ENCODE measurements around the gene PHLDB1.
"Not testable (repeated sequence)": the region's sequence is repeated elsewhere in the genome, so short reads cannot be mapped to it uniquely, and the experiment has no call there.

PHLDB1 gene

GRCh38 chr11:118605116-118605867 is 2.1 kb upstream of the PHLDB1 start:
- no peak for DNase-seq (ENCODE audit: low read depth in 2 of 2)

DNA sequence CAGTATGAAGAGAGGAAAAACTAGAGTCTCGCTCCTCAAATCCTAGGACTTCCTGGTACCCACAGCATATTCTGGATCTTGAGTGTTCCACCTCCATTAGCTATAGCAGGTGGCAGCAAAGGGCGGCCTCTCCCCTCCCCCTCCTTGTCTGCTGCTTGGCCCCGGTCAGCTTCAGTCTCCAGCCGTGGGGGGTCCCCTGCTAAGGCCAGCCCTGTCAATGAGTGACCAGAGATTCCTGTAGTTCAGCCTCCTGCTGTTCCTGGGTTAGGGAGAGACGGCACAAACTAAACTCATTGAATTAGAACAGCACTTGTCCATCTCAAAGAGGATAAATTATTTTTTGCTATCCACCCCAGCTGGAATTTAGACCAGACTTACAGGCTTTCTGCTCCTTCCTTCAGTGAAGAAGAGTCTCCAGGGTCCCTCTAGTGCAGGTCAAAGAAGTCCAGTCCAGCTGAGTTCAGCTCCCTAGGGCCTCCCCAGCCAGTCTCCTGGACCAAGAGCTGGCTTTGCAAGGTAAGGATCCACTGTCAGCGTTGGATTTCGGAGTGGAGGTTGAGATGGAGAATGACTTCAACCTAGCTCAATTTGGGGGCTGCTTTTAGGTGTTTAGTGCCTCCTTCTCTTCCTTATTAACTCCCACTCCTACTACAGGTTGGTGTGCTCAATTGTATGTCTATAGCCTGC is 1.1 kb upstream of the PHLDB1 start:
- DNase-seq (ENCODE audit: low read depth in 2 of 2): no peak

- no peak for DNase-seq (ENCODE audit: low read depth in 2 of 2)
These were observed 579 bp upstream of the PHLDB1 start for GRCh38 chr11:118606844-118607228.

DNA sequence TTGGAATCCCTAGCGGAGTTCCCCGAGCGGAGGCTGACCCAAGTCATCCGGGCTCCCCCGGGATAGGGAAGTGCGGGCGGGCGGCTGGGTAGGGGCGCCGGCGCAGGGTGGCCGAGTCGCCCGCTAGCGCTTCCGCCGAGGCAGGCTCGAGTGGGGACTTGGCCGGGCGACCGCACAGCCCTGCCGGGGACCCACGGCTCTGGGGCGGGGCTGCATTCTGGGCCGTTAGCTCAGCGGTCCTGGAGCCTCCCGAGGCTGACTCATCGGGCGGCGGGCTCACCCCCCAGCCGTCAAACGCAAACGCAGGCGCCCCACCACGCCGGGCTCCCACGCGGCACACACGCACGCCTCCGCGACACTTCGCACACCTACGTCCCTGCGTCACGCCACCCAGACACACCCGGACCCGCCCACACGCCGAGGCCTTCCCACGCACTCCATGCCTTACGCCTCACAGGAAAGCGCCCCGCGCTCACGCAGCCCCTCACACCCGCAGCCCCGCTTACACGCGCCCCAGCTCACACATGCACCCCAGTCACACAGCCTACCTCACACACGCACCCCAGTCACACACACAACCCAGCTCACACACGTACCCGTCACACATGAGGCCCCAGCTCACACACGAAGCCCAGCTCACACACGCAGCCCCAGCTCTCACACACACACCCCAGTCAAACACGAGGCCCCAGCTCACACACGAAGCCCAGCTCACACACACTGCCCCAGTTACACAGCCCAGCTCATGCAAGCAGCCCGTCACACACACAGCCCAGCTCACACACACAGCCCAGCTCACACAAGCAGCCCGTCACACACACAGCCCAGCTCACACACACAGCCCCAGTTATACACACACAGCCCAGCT is 1.2 kb downstream of the PHLDB1 start:
- DNase-seq (ENCODE audit: low read depth in 2 of 2): peak; percentile 40 to 43

- peak in 1 of 2 experiments; percentile 10 for DNase-seq (ENCODE audit: low read depth in 2 of 2)
These were observed 2.2 kb downstream of the PHLDB1 start for GRCh38 chr11:118609380-118610224.

DNA sequence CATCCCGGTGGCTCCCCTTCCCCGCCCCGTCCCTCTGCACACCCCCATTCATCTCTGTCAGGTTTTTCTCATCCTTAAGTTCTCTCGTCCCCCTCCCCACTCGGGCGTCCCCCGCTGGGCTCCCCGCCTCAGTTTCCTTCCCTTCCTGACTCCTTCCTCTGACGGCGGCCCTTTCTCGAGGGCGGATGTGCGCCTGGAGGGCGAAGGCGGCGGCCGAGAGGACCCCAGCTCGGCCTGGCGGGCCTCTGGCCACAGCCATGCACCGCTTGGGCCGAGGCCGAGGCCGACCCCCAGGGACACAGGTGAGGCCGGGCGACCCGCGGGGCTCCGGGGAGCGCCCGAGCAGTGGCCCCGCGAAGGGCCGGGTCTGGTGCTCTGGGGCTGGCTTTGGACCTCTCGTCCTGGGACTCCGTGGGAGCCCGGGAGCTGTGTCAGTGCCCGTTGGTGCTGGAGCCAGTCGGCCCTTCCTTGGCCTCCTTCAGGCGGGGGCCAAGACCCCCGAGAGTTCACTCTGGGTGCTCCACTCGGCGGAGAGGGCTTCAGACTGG is 2.9 kb downstream of the PHLDB1 start:
- DNase-seq (ENCODE audit: low read depth in 2 of 2): no peak

DNA sequence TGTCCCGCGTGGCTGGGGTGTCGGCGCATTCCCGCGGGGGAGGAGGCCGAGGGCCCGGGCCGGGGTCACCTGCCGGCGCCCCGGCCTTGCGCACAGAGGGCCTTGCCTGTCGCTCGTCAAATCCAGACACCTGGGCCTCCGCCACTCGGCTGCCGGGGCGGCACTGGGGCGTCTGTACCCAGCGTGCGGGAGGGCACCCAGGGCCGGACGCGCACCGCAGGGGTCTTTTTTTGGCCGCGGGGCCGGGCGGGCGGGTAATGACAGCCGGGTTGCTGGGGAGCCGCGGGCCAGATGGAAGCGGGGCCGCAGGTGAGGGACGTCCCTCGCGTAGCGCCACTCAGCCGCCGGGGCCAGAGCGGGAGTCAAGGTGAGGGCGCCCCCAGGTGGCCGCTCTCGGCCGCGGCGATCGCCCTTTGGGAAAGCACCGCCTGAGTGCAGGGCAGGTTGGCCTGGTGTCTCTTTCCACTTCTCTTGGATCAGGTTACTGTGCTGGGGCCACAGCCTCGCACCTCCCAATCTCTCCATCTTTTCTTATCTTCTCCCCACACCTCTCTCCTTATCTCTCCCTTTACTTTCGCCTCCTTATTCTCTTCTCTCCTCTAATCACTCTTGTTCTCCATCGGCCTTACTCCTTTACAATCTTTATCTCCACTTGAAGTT is 3.5 kb downstream of the PHLDB1 start:
- peak; percentile 63 to 83 for DNase-seq (ENCODE audit: low read depth in 2 of 2)

DNA sequence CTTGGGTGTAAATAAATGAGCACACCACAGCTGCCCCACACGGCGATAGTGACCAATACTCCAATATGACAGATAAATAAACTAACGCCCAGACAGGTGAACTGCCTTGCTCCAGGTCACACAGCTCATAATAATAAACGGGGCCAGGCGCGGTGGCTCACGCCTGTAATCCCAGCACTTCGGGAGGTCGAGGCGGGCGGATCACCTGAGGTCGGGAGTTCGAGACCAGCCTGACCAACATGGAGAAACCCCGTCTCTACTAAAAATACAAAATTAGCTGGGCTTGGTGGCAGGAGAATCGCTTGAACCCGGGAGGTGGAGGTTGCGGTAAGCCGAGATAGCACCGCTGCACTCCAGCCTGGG is 4.0 kb downstream of the PHLDB1 start:
- DNase-seq (ENCODE audit: low read depth in 2 of 2): not testable (repeated sequence)

- DNase-seq (ENCODE audit: low read depth in 2 of 2): no peak
These were observed 5.0 kb downstream of the PHLDB1 start for GRCh38 chr11:118612378-118612777.

DNA sequence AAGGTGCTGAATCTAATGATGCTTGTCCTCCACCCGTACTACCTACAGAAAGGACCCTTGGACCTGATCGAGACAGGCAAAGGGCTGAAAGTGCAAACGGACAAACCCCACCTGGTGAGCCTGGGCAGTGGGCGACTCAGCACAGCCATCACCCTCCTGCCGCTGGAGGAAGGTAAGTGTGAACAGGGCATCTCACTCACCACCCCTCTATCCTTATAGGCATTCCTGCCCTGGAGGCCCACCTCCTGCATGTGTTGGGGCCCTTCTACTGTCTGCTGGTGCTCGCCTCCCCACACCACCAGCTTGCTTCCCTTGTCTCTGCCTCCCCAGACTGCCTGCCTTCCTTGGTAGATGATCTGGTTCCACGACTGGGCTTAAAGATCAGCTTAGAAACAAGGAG is 7.1 kb downstream of the PHLDB1 start:
- DNase-seq (ENCODE audit: low read depth in 2 of 2): no peak

GRCh38 chr11:118615282-118615975 is 8.0 kb downstream of the PHLDB1 start:
- no peak for DNase-seq (ENCODE audit: low read depth in 2 of 2)

GRCh38 chr11:118615976-118616371 is 8.6 kb downstream of the PHLDB1 start:
- no peak for DNase-seq (ENCODE audit: low read depth in 2 of 2)

DNA sequence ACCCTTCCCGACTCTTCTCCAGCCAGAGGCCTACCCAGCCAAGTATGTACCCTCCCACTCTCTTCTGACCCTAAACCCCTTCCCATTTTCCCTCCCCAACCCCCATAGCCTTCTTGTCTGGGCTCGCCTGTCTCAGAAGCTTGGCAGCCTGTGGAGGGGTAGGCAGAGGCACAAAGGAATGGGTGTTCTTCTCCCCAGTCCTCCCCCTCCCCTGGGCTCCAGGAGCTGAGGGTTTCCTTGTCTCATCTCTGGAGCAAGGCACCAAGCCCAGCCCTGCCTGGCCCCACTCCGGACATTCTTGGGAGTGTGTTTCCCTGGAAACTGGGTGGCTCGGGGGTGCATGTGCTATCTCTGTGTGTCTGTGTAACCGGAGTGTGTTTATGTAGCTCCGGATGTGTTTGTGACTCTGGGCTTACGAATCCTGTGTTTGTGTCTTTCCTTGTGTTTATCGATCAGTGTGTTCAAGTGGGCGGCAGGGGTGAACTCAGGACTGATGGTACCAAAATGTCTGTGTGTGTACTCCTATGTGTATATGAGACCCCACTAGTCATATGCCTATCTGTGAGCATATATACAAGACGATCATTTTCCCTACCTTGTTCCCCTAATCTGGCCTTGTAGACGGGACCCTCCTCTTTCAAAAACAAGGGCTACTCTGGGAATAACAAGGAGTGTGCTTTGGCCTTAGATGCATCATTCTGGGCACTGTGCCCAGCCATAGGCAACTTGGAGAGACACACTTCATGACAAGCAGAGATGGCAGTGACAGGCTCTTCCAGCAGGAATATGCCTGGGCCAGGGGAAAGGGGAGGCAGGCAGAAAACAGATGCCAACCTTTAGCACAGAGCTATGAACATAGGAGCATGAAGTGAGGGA is 10.9 kb downstream of the PHLDB1 start:
- DNase-seq (ENCODE audit: low read depth in 2 of 2): no peak

DNA sequence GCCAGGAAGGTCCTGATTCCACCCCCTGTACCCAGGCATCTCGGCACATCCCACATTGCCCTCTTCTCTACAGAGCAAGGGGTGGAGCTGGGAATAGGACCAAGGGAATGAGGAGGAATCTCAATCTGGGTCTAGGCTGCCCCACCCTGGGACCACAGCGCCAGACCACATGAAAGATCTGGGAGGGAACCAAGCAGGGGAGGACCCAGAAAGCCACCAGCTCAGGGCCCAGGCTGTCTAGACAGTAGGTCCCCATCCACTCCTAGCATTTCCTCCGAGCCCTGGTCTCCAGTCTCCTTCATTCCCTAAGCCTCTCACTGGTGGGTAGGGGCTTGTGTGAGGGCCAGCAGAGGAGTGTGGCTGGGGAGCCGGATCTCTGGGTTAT is 11.6 kb downstream of the PHLDB1 start:
- DNase-seq (ENCODE audit: low read depth in 2 of 2): no peak

DNA sequence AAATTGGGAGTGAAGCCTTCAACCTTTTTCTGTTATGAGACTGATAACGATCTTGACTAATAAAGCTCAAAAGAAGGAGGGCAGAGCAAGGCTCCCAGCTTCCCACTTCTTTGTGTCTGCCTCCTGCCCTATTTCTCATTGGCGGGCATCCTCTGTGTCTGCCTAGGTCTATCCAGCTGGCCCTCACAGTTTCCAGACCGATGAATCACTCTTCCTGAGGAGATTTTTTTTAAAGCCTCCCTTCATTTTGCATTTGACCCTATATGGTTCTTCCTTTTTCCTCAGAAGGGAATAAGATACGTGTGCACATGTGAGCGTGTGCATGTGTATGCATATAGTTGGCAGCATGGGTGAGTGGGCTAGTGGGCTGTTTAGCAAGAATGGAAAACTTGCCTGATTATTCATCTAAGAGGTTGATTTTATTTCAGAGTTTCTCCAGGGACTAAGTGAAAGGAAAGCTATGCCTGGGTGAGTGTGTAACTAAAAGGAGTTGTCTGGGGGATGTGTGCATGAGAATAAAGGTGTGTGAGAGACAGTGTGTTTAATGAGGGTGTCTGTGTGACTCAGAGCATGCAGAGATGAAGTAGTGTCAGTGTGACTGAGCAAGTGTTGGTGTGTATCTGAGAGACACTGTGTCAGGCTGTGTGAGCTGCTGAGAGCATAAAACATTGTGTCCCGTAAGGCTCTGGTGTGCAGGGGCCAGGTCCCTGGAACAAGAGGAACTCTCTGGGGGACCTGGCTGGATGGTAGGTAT is 12.2 kb downstream of the PHLDB1 start:
- DNase-seq (ENCODE audit: low read depth in 2 of 2): no peak

- DNase-seq (ENCODE audit: low read depth in 2 of 2): no peak
These were observed 13.2 kb downstream of the PHLDB1 start for GRCh38 chr11:118620529-118621070.

DNA sequence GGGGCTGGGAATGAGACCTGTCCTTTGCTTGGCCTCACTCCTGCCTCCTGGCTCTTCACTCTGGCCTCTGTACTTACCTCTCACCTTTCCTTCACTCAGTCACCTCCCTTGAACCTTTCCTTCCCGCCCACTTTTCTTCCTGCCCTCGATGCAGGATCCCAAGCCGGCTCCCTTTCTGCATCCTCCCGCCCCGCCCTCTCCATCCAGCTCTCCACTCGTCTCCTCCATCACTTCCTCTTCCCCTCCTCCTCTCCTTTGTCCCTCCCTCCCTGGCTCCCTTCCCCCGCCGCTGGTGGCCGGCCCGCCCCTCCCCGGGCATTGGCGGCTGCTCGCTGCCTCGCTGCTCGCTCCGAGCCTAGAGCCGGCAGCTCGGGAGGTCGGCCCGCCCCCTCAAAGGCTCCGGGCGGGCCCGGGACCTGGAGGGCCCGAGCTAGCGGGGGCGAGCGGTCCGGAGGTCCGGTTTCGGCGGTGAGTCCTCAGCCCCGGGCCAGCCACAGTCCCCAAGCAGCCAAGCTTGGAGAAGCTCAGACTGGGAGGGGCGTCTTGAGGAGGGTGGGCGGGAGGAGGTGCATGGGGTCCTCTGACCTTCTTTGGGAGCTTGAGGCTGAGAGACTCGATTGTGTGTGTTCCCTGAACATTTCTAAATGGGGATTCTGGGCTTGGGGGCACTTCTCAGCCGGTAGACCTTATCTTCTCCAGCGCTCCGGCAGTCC is 13.8 kb downstream of the PHLDB1 start:
- peak in 1 of 2 experiments; percentile 31 for DNase-seq (ENCODE audit: low read depth in 2 of 2)

All from stimulated activated CD4-positive, alpha-beta T cell treated with anti-CD3 and anti-CD28 coated beads, Interleukin-12 subunit alpha, Interleukin-12 subunit beta, amount 100 ng/mL, for 24 hours (primary cell).